Astrocyte of the cerebellum (primary cell): Measurements from ENCODE around the gene SPINK14.

Experiments used
- DNase-seq: peaks from one replicate; pipeline ENCODE4 v3.0.0-alpha.2; 2011; ENCODE audit warnings: low read depth
- H3K4me3 ChIP-seq: 2 replicates; pipeline ENCODE4 v1.5.1; 2011; ENCODE audit warnings: mild to moderate bottlenecking, low read depth, low read length, moderate library complexity
- CTCF ChIP-seq: IDR thresholded peaks from 2 replicates; pipeline ENCODE4 v1.5.1; 2012; ENCODE audit warnings: low read length, low read depth, moderate library complexity, mild to moderate bottlenecking; ENCODE audit errors: missing control alignments
- in situ Hi-C: cut with HindIII; loops from 2 replicates; pipeline ENCODE4 v1.10.0; 2017; ENCODE audit warnings: low sequenced_read_pairs

SPINK14 gene

GRCh38 chr5:148168246-148168645 lies at the start of gene SPINK14:
SPINK14 (plus strand) TSS chr5:148168546; CDS start chr5:148169733, 1,187 bp downstream.
- no peak for TF ChIP-seq CTCF
- H3K4me3 ChIP-seq, result no peak within 1 kb of the TSS
- DNase-seq, result no peak
- in situ Hi-C loops, result no loop called here

- DNase-seq, result no peak
- no peak for TF ChIP-seq CTCF
- in situ Hi-C loops, result no loop called here
- no peak overlapping the region for H3K4me3 ChIP-seq
These were observed 48.0 kb upstream of the SPINK14 start for GRCh38 chr5:148120317-148120716.

GRCh38 chr5:148125641-148126040 lies 42.7 kb upstream of the SPINK14 start:
- no peak for DNase-seq
- H3K4me3 ChIP-seq, result no peak overlapping the region
- in situ Hi-C loops, result no loop called here
- TF ChIP-seq CTCF, result peak; percentile 61

- H3K4me3 ChIP-seq, result no peak overlapping the region
- no peak for DNase-seq
- in situ Hi-C loops, result no loop called here
- TF ChIP-seq CTCF, result no peak
These were observed 33.0 kb upstream of the SPINK14 start for GRCh38 chr5:148135091-148136048.

GRCh38 chr5:148140846-148141245 lies 27.5 kb upstream of the SPINK14 start:
- no peak for DNase-seq
- in situ Hi-C loops, result no loop called here
- TF ChIP-seq CTCF, result no peak
- H3K4me3 ChIP-seq, result no peak overlapping the region

- H3K4me3 ChIP-seq, result no peak overlapping the region
- TF ChIP-seq CTCF, result no peak
- in situ Hi-C loops, result no loop called here
- no peak for DNase-seq
These were observed 26.7 kb upstream of the SPINK14 start for GRCh38 chr5:148141645-148142044.
